NCI-H526 treated with DMSO at 0.1 percent for 48 hours (cell line): ENCODE results near the gene TMEM91.

Experiments used
- DNase-seq: peaks from one replicate; lab custom pipeline; 2025; lab: John Stamatoyannopoulos, UW

TMEM91 gene

DNA sequence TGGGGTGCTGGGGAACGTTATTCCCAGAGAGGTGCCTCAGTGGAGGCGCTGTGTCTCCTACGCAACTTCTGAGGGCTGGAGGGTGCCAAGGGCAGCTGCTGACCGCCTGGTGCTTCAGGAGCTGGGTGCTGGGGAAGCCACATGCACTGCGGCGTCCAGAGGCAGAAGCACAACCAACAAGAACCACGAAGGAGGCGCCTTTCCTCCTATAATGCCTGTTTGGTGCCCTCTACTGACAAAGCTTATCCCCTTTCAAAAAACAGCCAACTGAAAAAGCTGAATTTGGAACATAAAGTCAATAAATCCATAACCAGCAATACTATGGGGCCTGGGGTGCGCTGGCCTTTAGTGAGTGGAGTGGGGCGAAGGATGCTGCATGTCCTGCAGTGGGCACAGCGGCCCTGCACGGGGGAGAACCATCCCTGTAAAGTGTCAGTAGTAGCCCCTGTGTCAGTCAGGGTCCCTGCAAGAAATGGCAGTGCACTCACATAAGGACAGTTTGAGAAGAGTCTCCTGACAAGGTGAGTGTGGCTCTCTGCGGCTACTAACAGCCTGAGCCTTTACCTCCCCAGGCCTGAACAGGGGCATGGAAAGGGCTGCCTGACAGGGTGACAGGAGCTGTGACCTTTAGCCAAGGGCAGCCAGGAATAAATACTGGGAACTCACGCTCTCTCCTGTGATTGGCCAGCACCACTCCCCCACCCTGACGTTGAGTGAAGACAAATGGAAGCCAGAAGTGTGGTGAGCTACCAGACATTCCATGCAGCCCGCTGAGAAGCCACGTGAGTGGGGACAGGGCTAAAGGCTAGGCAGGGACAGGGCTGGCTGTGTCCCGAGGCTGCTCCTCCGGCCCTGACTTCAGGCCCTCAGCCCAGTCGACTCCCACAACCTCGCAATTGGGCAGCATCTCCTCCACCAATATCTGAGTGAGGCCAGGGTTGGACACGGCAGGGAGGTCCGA is 55.4 kb downstream of the TMEM91 start:
- DNase-seq: no peak

DNA sequence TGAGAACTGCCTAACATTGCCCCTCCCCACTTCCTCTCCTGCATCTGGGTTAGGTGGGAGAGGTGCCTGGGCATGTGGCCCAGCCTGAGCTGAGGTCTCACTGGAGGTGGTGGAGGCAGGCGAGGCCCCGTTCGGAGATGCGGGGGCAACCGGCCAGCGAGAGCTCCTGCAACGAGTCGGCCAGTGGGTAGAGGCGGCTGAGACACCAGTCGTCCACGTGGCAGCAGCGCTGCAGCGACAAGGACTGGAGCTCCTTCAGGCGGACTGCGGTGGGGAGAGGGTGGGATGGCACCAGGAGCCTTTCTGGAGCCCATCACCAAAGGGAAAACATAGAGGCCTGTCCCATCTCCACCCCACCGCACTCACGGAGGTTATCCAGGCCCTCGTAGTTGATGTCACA is 56.8 kb downstream of the TMEM91 start:
- no peak for DNase-seq
